C4-2B (cell line): ENCODE data around the gene NNMT.

Source experiments
- CTCF ChIP-seq: fragments of 450-650 bp; conservative IDR thresholded peaks from 2 replicates; pipeline ENCODE4 v1.5.1; 2017; ENCODE audit warnings: mild to moderate bottlenecking
- ZFX ChIP-seq: fragments of 450-650 bp; IDR thresholded peaks from 2 replicates; pipeline ENCODE4 v1.6.1; 2017

GRCh38 chr11:114318361-114318760 is 22.2 kb downstream of the NNMT start:
- TF ChIP-seq CTCF (no peak), ZFX (no peak)
